Measurements from ENCODE around the gene MYOT.

DNA sequence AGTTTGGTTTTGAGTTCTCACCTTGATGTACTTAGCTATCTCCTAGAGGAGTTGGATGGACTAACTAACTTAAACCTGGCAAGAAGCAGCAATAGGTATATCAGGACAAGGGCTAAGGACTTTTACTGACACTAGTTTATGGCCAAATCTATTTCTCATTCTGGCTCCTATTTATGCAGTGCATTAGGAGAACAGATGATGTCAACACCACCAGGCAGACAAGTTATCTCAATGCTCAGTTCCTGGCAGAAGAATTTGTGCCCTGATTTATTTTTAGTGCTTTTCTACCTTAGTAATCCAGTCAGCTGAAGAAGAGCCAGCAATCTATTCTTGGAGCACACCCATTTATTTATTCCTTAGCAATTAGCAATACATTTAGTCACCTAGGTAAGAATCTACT is 30.7 kb upstream of the MYOT start:
- no peak for TF ChIP-seq POLR2A (IDR thresholded peaks at IDR 0.05; ENCODE audit: low read length)
- TF ChIP-seq GATA1 (IDR thresholded peaks at IDR 0.05; ENCODE audit: low read depth, low read length) = no peak
